HG02571 (cell line): ENCODE data around the gene PHACTR1.

ENCODE experiments used
- ATAC-seq: cut with Tn5 transposase; IDR thresholded peaks from one replicate; pipeline ENCODE4 v1.9.1; 2021; ENCODE audit warnings: mild to moderate bottlenecking, moderate library complexity; ENCODE audit not compliant: unreplicated experiment

PHACTR1 gene

GRCh38 chr6:12976366-12976765, 259.8 kb downstream of the PHACTR1 start:
- no peak for ATAC-seq

GRCh38 chr6:12977206-12977605, 260.6 kb downstream of the PHACTR1 start:
- ATAC-seq, result no peak

DNA sequence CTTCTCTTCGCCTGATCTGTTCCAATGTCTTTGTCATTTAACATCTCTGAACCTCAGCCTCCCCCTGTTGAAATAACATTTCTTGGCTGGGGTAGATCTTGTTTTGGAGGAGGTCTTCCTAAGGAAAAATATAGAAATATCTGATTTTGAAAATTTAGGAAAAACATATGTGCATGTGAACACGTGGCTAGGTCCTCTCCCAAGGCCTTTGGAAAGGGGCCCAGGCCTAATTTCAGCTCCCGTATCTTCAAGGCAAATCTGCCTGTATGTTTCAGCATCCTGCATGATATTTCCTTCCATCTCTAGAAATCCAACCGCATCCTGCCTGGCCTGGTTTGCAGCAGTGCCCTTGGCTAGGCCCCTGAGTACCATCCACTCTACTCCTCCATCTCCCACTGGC, 261.2 kb downstream of the PHACTR1 start:
- ATAC-seq, result no peak

DNA sequence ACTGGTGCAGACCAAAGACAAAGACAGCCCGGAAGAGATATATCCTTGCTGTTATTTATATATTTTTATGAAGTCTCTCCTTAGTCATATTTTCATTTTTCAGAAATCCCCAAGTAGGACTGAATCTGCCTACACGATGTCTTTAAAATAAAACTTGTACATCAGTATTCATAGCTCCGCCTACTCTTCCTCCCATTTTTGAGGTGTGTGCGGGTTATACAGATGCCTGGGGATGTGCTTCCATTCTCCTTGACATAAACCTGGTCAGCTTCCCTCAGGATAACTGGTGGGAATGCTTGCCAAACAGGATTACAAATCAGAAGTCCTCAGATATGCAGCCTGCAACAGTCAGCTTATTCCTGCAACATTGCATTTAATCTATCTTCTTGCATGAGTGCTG, 264.2 kb downstream of the PHACTR1 start:
- ATAC-seq, result no peak

- no peak for ATAC-seq
Observed at GRCh38 chr6:12984776-12985175, 268.2 kb downstream of the PHACTR1 start.

GRCh38 chr6:12987783-12988182, 271.2 kb downstream of the PHACTR1 start:
- no peak for ATAC-seq

- no peak for ATAC-seq
Observed at GRCh38 chr6:12990162-12990561, 273.6 kb downstream of the PHACTR1 start.

GRCh38 chr6:12991435-12991834, 274.9 kb downstream of the PHACTR1 start:
- ATAC-seq, result no peak

GRCh38 chr6:12992770-12993169, 276.2 kb downstream of the PHACTR1 start:
- no peak for ATAC-seq

DNA sequence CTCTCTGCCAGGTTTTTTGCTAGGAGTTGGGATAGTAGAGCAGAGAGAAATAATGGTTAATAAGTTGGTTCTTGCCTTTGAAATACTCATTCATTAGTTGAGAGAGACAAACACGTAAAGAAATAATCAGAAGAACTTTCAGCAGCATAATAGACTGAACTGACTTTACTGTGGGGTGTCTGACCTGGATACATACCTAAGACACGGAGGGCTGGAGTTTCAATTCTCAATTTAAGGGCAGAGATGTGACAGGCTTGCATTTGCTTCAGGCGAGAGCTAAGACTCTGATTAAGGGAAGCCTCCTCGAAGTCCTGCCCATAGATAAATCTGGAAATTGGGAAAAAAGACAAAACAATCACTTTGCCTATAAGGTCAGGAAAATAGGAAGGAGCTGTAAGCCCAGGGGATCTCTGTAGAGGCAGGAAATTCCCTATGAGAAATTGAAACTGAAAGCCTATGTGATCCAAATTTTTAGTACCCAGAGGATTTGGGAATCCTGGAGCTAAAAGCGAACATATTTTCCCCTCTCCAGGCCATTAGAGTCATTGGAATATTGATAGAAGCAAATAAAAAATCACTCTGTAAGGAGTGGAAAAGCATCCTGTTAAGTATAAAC, 276.8 kb downstream of the PHACTR1 start:
- no peak for ATAC-seq

GRCh38 chr6:12995419-12995818, 278.9 kb downstream of the PHACTR1 start:
- ATAC-seq, result no peak

GRCh38 chr6:13000537-13000936, 284.0 kb downstream of the PHACTR1 start:
- ATAC-seq, result no peak

DNA sequence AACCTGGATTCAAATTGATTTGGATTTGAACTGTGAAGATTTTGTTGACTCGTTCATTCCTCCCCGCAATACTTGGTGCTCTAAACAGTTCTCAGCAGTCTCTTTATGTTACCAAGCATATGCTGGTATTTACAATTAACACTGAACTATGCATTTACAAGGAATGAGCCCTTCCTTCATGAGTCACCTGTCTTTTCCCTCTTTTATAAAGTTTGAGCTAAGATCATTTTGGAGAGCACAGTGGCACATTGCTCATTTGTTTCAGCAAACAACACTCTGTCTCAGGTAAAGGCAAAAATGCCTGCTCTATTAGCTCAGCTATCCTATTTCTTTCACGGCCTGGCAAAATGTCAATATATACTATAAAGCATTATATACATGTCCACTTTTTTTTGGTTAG, 285.4 kb downstream of the PHACTR1 start:
- no peak for ATAC-seq

GRCh38 chr6:13004601-13005000, 288.0 kb downstream of the PHACTR1 start:
- ATAC-seq, result no peak

GRCh38 chr6:13005994-13006393, 289.4 kb downstream of the PHACTR1 start:
- ATAC-seq, result no peak

GRCh38 chr6:13006578-13007300, 290.2 kb downstream of the PHACTR1 start:
- ATAC-seq, result no peak

DNA sequence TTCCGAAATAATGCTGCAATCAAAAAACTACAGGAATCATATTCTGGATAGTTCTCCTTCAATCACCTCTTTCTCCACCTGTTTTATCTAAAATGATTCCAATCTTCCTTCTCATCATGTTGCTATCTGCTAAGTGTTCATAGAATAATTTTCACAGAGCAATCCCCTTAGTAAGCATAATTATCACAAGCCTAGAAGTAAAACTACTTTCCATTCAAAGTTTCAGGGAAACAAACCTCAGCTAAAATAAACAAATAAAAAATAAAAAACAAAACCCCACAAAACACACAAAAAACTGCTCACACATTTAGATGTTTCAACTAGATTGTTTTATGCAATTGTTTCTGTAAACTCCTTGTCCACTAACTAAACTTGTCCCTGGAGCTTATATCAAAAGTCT, 291.2 kb downstream of the PHACTR1 start:
- no peak for ATAC-seq

DNA sequence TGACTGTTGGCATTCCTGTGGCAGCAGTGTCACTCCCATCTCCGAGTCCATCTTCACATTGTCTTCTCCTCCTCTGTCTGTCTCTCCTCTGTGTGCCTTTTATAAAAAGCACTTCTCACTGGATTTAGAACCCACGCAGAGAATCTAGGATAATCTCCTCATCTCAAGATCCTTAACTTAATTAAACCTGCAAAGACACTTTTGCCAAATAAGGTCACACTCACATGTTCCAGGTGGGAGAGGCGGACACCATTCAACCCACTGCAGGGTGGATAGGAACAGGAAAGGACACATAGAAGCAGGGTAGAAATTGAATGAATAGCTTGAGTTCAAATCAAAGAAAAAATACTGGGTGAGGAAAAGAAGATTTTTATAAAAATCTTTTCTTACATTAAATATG, 292.5 kb downstream of the PHACTR1 start:
- no peak for ATAC-seq

DNA sequence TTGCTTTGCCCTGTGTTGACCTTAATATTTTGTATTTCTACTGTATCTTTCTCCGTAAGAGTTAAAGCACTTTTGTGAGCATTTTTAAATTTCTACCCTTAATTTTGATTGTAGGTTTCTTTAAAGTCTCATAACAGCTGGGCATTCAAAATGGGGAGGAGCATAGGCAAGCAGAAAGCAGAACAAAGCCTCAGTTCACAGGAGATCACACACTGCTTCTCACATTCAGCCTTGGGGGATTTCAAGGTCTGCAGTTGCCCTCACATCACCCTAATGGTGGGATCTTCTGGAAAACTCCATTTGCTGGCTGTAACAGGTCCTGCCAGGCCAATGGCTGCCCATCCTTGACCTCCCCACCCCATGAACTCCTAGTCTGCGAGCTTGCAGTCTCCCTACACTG, 292.9 kb downstream of the PHACTR1 start:
- ATAC-seq, result no peak

- no peak for ATAC-seq
Observed at GRCh38 chr6:13011612-13012146, 295.1 kb downstream of the PHACTR1 start.

DNA sequence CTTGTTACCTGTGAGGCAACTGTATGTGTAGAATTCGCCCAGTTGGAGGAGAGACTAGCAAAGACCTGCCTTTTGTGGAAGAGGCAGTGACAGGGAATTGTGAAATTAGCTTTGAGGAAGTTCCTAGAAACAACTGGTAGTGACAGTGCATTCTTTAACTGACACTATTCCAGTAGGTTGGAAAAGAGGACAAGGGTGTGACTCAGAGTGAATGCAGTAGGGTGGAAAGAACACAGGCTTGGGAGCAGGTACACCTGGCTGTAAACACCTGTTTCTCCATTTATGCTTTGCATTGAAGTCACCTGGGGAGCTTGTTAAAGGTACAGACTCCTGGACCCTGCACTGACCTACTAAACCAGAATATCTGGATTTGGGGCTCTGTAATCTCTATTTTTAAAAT, 295.7 kb downstream of the PHACTR1 start:
- no peak for ATAC-seq

DNA sequence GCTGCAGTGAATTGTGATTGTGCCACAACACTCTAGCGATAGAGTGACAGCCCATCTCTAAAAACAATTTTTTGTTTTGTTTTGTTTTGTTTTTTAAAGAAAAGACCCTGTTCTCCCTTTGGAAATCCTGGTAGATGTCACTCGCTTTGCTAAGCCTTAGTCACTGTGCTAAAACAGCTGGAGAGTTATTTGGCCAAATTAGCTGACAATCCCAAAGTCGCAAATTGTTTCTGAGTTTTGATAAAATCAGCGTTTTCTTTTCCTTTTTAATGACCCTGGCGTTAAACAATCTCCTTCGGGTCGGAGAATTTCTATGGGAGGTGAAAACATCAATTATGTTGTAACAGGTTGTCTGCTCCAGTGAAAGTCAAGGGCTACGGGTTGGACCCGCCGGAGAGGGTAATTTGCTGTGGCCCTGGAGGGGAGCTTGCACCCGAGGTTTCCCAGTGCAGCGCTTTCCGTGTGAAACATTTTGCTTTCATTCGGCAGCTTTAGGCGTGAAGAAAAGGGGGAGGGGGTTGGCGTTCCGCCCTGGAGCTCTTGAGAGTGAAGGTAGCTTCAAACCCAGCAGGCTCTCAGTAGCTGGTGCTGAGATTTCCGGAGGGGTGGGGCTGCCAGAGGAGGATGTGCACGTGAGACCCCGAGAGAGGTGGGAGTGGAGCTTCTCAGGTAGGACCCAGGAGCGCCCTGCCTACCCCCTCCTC, 296.6 kb downstream of the PHACTR1 start:
- no peak for ATAC-seq
